Fibroblast of lung (primary cell): ENCODE results near the gene ATAD3B.
"Not testable (repeated sequence)": the region's sequence is repeated elsewhere in the genome, so short reads cannot be mapped to it uniquely, and the experiment has no call there.

Experiments used
- EZH2 ChIP-seq: IDR thresholded peaks from 2 replicates; pipeline ENCODE4 v1.5.1; 2012; ENCODE audit warnings: low read length, control low read depth, mild to moderate bottlenecking; ENCODE audit errors: missing control alignments
- TF ChIP-seq, protein P1 (sequence below), 2 donors: IDR thresholded peaks in 1 of 2; conservative IDR thresholded peaks in 1 of 2; 1 replicate in 1 of 2; 2 replicates in 1 of 2; pipeline ENCODE4 v1.5.1; 2011 to 2012; ENCODE audit warnings: low read length in 2 of 2, control low read depth in 1 of 2, inconsistent platforms in 1 of 2, low read depth in 1 of 2, mild to moderate bottlenecking in 1 of 2

GRCh38 chr1:1518621-1519007, 47.0 kb downstream of the ATAD3B start:
- TF ChIP-seq, protein P1, sequence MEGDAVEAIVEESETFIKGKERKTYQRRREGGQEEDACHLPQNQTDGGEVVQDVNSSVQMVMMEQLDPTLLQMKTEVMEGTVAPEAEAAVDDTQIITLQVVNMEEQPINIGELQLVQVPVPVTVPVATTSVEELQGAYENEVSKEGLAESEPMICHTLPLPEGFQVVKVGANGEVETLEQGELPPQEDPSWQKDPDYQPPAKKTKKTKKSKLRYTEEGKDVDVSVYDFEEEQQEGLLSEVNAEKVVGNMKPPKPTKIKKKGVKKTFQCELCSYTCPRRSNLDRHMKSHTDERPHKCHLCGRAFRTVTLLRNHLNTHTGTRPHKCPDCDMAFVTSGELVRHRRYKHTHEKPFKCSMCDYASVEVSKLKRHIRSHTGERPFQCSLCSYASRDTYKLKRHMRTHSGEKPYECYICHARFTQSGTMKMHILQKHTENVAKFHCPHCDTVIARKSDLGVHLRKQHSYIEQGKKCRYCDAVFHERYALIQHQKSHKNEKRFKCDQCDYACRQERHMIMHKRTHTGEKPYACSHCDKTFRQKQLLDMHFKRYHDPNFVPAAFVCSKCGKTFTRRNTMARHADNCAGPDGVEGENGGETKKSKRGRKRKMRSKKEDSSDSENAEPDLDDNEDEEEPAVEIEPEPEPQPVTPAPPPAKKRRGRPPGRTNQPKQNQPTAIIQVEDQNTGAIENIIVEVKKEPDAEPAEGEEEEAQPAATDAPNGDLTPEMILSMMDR (conservative IDR thresholded peaks at IDR 0.05 in 1 of 2, IDR thresholded peaks at IDR 0.05 in 1 of 2; ENCODE audit: low read depth in 1 of 2, low read length in 2 of 2): not testable (repeated sequence)
- not testable (repeated sequence) for TF ChIP-seq EZH2
